NCI-H2107 treated with DMSO at 0.1 percent for 48 hours (cell line): ENCODE measurements around the gene EPB41L4B.
"Not testable (repeated sequence)": the region's sequence is repeated elsewhere in the genome, so short reads cannot be mapped to it uniquely, and the experiment has no call there.

ENCODE experiments used
- DNase-seq: peaks from one replicate; lab custom pipeline; 2025; ENCODE audit not compliant: unreplicated experiment; lab: John Stamatoyannopoulos, UW

EPB41L4B gene

DNA sequence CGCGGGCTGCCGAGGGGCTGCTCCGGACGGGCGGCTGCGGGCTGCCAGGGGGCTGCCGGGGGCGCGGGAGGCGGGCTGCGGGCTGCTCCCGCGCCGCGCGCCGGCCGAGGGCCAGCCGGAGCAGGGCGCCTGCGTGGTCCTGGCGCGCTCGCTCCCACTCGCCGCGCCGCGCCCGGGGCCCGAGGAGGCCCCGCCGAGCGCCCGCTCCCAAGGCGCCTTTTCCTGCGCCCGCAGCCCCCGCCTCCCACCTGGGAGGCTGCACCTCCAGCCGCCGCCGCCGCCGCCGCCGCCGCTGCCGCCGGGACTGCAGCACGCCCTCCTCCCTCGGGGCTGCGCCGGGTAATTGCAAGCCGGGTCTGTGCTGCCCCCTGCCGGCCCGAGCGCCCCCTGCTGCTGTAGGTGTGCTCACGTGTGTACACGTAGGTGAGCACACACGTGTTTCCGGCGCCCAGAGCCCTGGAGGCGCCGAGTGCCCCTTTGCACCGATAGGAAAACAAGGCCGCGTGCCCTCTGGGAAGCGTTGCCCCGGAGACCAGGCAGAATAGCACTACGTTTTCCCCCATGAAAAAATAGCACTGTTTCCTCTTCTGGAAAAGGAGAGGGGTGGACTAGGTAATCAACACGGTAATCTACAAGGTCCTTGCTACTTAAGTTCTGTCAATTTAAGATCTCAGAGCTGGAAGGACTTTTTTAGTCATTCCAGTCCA lies at the start of gene EPB41L4B:
Gene EPB41L4B (minus strand): TSS at position 318 of the 707 bp plus-strand sequence. CDS start 613 bp downstream, outside the sequence.
- peak; percentile 45 for DNase-seq

DNA sequence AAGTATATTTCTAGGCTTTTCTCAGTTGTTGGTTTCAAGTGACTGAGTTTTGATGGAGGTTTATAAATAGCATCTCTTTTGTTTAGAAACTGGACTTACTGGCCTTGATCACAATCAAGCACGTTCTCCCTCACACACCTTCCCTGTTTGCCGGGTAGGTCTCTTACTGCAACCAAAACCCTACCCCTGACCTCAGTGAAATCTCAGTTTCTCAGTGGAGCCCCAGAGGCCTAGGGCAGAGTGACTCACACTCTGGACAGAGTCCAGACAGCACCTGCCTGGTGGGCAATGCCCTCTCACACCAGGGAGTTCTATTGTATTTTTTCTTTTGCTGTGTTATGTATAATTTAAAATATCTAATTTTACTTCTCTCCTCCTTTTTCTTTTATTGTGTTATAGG lies 48.4 kb upstream of the EPB41L4B start:
- no peak for DNase-seq

DNA sequence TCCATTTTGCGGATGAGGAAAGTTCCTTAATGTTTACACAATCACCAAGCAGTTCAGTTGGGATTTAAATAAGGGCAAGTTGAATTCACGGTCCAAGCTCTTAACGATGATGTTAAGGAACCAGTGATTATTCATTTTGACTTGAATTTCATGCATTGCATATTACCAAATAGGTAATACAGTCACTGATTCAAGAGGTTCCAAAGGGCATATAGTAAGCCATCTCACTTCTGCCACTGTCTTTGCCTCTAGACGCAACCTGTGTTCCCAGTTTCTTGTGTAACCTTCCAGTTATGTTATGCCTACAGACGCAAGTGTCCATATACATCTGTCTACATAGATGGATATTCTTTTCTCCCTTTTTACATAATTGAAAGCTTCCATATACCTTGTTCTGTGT lies 39.9 kb upstream of the EPB41L4B start:
- no peak for DNase-seq

DNA sequence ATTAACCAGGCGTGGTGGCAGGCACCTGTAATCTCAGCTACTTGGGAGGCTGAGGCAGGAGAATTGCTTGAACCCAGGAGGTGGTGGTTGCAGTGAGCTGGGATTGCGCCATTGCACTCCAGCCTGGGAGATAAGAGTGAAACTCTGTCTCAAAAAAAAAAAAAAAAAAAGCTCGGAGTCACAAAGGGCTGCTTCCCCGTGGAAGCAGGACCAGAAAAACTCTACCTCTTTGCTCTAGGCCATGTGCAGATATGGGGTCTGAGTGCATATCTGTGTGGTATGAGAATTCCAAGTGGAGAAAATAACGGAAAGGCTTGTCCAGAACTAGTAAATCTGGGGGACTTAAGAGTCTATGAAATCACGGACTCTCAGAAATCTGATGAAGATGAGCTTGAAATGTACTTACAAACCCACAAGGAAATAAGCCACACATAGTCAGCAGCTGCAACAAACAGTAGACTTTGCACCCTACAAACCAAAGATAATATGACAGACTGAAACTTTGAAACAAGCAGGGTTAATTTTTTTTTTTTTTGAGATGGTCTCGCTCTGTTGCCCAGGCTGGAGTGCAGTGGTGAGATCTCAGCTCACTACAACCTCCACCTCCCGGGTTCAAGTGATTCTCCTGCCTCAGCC lies 38.2 kb upstream of the EPB41L4B start:
- DNase-seq, result not testable (repeated sequence)

DNA sequence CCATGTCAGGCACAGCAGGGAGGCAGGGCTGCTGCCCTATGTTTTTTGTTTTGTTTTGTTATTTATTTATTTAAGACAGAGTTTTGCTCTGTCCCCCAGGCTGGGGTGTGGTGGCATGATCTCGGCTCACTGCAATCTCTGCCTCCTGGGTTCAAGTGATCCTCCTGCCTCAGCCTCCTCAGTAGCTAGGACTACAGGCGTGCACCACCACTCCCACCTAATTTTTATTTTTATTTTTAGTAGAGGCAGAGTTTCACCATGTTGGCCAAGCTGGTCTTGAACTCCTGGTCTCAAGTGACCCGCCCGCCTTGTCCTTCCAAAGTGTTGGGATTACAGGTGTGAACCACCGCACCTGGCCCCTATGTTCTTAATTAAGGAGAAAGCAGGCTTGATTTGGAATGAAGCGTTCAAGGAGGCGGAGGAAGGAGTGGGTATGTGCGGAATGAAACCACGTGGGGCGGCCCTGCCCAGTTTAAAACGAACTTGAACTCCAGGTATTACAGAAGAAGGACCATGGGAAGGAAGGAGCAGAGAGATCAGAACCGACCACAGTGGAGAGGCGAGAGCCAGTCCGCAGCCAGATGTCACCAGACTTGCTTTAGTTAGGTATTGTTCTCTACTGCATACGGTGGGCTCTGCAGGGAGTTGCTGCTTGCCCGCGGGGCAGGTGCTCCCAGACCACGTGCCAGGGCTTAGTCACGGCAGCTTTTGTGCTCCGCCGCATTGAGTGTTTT lies 34.9 kb upstream of the EPB41L4B start:
- DNase-seq, result peak; percentile 42

DNA sequence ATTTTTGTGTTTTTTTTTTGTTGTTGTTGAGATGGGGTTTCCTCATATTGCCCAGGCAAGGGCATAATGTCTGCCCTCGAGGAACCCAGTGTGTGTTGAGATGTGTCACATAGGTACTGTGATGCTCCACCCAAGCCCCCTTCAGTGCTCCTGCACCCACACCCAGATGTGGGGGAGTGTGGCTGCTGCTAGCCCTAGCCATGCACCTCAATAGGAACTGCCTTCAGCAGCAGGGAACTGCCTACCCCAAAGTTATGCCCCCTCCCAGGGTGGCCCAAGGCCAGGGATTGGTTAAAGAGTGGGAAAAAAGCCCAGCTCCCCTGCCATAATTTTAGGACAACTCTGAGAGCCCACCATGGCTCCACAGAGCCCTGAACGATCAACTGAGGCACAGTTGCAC lies 33.3 kb upstream of the EPB41L4B start:
- DNase-seq, result no peak

DNA sequence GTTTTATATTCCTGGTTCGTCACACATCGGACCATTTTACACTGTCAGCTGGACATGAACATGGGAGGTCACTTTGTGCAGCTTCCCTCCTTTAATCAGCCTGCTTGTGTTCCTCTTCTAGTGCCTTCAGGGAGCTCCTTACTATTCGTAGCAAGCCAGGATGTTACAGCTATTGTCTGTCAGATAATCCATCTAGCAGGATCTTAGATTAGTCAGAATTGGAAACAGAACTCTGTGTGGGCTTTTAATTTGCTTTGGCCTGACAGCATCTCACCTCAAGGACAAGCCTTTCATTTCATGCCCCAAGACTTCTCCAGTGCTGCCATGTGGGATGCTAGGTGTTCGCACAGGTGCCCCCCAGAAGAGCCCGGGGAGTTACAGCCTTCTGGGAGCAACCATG lies 30.2 kb upstream of the EPB41L4B start:
- DNase-seq, result no peak

DNA sequence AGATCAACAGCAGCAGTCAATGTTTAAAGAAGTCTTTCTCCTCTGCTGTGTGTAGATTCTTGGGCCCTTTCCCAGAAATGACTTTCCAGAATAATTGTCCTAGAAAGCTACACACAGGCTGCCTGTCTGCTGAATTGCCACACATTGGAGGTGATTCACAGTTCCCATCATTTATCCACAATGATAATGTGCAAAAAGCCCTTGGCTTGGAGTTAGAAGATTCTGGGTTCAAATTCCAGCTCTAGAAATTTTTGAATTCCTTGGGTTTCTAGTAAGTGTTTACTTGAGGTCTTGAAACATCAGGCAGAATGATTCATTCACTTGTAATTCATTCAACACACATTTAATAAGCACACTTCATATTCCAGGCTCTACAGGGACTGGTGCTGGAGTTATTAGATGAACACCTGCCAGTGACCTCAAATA lies 28.6 kb upstream of the EPB41L4B start:
- DNase-seq, result peak; percentile 66

DNA sequence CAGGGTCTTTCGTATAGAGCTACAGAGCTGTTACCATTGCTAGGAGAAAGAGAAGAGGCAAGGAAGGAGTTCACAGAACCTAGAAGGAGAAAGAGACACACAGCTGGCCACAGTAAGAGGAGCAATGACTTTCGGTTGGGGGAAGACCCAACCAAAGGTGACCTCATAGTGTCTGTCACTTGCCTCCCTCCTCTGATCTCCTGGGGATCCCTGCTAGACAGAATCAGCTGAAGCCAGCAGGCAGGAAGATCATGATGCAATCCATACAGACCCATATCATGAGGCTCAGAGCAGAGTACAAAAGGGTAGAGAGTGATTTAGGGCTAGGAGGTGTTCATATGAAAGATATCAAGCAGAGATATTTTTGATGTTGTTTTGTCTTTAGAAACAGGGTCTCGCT lies 26.0 kb upstream of the EPB41L4B start:
- DNase-seq, result no peak

DNA sequence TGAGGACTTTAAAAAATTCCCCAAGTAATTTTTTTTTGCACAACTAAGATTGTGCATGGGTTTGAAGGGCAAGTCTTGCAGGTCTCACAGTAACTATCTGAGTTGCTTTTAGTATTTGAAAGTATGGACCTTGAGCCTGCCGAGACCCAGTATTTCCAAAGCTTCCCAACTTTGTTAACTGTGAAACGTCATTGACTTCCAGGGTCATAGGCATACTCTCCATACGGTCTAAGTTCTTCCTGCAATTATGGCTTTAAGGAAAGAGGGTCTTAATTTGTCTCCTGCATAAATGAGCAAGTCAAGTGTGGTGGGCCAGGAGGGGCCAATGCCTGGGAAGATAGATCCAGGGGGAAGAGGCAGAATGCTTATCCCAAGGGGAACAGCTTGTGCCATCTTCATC lies 24.0 kb upstream of the EPB41L4B start:
- DNase-seq, result no peak

DNA sequence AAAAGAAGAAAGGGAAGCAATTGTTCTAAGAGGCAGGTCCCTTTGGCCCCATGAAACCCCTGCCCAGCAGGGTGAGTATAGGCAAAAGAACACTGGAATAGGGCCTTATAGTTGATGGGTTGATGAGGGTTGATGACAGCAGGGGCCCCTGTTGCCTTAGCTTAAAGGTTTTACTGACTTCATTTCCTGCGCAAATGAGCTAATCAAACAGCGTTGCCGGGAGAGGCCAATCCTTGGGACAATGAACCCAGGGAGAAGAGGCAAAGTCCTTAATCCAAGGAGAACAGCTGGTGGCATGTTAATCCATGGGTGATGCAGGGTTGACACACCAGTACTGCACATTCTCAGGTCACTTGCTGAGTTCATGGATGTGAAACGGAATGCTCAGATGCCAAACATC lies 22.0 kb upstream of the EPB41L4B start:
- no peak for DNase-seq

DNA sequence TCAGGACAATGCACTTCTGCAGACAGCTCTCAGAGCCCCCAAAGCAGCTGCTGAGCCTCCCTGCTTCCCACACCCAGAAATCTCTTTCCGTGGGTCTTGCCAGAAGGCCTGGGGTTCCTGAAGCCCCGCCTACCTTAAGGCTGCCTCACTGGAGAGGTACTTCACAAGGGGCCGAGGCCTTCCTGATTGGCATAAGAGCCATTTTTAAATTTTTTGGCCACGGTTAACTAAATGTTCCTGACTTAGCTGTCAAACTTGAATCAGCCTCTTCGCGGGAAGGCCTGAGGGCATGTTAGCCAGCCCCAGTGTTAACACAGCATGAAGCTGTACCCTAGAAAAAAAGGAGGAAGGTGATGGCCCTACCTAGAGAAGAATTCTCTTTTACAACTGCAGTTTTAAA lies 20.7 kb upstream of the EPB41L4B start:
- no peak for DNase-seq

DNA sequence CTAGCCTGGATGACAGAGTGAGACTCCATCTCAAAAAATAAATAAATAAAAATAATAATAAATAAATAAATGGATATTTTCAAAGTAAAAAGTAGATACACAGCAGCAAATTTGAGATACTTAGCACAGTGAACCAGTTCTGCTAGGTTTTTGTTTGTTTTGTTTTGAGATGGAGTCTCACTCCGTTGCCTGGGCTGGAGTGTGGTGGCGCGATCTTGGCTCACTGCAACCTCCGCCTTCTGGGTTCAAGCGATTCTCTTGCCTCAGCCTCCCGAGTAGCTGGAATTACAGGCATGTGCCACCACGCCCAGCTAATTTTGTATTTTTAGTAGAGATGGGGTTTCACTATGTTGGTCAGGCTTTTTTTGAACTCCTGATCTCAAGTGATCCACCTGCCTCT lies 20.1 kb upstream of the EPB41L4B start:
- DNase-seq, result not testable (repeated sequence)

DNA sequence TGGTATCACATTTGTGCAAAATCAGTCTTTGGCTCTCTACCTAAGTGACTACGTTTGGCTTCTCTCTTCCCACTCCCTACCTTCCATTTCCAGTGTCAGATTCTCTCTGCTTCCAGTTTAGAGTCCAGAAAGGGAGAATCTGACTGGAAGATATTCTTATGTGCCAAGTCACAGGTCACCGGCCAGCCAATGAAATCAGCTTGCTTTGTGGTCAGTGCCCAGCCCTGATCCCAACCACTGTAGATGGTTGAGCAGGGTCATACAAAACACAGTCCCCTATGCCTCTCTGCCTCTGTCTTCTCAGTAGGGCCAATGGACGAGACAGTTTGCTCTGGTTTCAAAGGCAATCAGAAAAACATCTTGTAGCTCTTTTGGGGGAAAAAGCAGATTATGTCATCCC lies 15.6 kb upstream of the EPB41L4B start:
- no peak for DNase-seq

DNA sequence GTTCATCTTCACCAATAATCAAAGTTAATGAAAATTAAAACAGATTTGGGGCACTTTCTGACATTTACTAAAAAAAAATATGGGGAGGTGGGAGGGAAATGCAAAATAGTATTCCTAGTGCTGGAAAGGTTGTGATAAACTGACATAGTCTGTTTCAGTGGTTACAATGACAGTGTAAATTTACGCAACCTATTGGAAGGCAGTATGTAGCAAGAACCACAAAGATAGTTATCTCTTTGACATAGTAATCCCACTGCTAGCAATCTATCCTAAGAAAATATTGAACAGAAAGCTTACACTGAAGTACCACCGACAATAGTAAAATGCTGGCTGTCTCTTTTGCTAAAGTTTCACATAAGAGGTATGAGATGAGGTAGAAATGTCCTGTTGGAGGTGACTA lies 15.1 kb upstream of the EPB41L4B start:
- no peak for DNase-seq

DNA sequence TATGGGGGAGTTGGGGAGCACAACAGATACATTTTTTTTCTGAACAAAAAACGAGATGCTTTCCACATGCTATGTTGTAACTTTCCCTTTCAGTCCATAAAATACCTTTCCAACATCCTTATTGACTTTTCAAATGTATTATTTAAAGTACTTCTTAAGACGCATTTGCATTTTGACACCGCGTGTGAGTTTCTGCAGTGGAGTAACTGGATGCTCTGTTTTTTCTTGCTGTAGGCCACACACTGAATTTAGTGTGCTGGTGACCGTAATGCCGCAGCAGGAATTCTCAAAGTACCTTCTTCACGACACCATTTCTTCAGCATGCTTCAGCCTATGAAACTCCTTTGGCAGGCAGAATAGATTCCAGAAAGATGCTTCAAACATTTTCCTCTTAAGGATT lies 14.3 kb upstream of the EPB41L4B start:
- no peak for DNase-seq

DNA sequence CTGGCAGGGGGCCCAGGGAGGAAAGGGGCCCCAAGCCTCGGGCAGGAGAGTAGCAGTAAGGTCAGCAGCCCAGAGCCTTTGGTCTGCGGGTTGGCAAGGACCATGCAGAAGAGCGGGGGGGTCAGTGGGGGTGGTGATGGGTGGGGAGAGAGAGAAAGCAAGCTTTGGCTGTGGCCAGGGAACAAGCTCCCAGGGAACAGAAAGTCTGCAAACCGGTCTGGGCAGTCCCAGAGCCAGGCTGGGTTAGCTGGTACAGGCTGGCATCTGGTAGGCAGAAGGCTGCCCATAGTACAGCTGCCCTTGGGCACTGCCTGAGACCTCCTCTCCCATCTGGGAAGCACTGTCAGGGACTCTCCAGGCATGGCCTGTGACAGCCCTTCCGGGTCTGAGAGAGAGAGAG lies 10.5 kb upstream of the EPB41L4B start:
- no peak for DNase-seq

DNA sequence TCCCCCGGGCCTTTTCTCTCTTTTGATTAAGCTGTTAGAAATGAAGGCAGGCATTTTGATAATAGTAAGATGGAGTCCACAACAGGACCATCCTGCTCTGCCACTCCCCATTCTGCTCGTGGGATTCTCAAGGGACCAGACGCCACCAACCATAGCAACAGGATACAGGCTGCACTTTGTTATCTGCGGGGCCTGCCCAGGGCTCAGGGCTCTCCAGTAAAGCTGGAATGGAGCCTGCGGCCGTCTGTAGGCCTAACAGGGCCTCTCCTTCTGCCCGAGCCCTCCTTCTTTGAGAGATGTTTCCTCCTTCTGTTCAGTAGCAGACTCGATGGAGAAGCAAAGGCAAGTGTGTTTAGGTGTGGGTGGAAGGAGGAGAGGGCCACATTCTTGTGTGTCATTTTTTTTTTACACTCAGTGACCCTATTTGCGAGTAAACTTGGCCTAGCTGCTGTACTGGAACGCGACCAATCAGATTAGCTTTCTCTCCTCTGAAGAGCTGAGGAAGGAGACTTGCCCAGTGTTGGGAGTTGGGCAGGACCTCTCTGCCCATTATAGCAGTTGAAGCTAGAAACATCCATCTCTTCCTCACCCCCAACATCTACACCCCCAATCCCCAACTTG lies 8.9 kb upstream of the EPB41L4B start:
- DNase-seq, result peak; percentile 44

DNA sequence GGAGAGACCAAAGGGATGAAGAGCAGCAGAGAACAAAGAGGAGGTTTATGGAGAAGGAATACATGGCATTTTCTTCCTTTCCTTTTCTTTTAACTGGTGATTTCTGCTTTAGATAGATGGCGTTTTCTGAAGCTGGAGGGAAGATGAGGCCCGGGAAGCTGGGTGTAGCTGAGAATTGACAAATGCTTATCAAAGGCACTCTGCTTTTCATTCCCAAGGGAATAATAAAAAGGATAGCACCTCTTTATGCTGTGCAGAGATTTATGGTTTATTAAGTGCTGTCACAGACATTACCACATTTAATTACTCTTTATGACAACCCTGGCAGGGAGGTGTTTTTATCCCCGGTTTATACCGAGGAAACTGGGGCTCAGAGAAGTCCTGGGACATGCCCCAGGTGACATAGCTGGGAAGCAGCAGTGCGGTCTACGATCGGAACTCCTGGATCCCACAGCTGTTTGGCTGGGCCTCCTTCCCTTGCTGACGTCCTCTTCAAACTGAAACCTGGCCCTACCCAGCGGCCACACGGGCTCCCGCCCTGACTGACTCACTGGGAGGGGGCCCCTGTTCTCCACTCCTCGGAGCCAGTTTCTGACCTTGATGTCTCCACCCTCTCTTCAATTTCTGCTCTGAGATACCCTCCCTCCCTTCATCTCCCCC lies 8.2 kb upstream of the EPB41L4B start:
- no peak for DNase-seq

DNA sequence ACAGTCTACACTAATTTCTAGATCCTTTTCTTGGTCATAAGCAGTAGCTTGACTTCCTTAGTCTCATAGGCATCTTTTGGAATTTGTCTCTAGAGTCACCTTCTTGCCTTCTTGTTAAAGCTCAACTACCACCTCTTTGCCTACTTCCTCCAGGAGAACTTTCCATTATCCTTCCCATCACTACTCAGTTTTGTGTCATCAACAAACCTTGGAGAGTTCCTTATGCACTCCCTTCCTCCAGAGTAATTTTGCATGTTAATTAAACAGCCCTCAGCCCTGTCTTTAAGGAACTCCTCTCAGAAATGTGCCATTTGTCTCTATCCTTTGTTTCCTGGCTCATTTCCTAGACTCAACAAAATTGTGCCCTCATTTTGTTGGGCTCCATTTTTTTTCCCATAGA lies 4.2 kb upstream of the EPB41L4B start:
- DNase-seq, result no peak

DNA sequence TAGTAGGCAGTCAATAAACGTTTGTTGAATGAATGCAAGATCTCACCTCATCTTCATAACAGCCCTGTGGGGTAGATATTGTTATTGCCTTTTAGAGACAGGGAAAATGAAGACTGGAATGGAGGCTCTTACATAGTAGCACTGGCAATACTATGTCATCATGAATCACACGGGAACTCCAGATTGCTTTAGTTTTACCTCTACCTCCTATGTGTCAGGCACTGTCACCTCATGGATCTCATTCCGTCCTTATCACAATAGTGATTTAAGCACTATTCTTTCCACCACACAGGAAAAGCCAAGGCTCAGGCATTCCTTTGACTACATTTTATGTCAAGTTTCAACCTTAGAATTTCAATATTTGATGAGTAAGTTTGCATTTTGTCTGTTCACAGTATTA lies 2.9 kb upstream of the EPB41L4B start:
- DNase-seq, result no peak
